ENCODE measurements around the gene KIZ. TPM values are rescaled to one million over a fixed set of nuclear protein-coding genes. Genes with fewer than 3 reads are reported as not detected.

Gene KIZ
- total and polyA plus RNA-seq, 2 experiments from 2014 or later: 58.3 to 63.6 TPM

- TF ChIP-seq ZNF462 (CRISPR knock-in tag; IDR thresholded peaks at IDR 0.05): no peak
- no peak for TF ChIP-seq ZNF331 (CRISPR knock-in tag; IDR thresholded peaks at IDR 0.05; ENCODE audit: low read depth)
- TF ChIP-seq NANOG (IDR thresholded peaks at IDR 0.05; ENCODE audit: borderline replicate concordance): no peak
These were observed 146.4 kb downstream of the KIZ start (continued) for GRCh38 chr20:21272279-21272678.

GRCh38 chr20:21272679-21273078, 146.8 kb downstream of the KIZ start:
- H2AFZ ChIP-seq: no peak overlapping the region
- H3K27ac ChIP-seq (ENCODE audit: low read depth): no peak overlapping the region
- no peaks in the 10 kb centered on the region for H3K27me3 Mint-ChIP-seq (ENCODE audit: insufficient read depth, low read depth, poor library complexity)
- no peaks in the 10 kb centered on the region for H4K20me1 ChIP-seq (replicated peaks; ENCODE audit: insufficient read depth)
- H3K4me1 ChIP-seq (ENCODE audit: insufficient read depth): no peaks in the 10 kb centered on the region
- no peak overlapping the region for H3K4me2 ChIP-seq
- H3K9me2 ChIP-seq (ENCODE audit: insufficient read depth): no peaks in the 10 kb centered on the region
- peaks cover under 1% of the 10 kb centered on the region; the same call in 1 of the 3 replicates for H3K9me3 Mint-ChIP-seq
- no peaks in the 10 kb centered on the region for H3K79me2 ChIP-seq (replicated peaks; ENCODE audit: insufficient read depth)
- H3K36me3 Mint-ChIP-seq (ENCODE audit: low read depth): no peaks in the 10 kb centered on the region
- no peaks in the 10 kb centered on the region for H3K4me1 Mint-ChIP-seq
- no peaks in the 10 kb centered on the region for H3F3A ChIP-seq (replicated peaks; ENCODE audit: low read depth)
- H3K27ac Mint-ChIP-seq: no peak overlapping the region
- DNase-seq (ENCODE audit: low spot score): no peak
- no peaks in the 10 kb centered on the region for H3K27me3 ChIP-seq (ENCODE audit: insufficient read depth)
- H3K4me3 Mint-ChIP-seq: no peak overlapping the region
- no peak overlapping the region for H3K4me3 ChIP-seq
- ATAC-seq: no peak
- no peaks in the 10 kb centered on the region for H3K36me3 ChIP-seq (ENCODE audit: insufficient read depth)
- TF ChIP-seq JUNB (IDR thresholded peaks at IDR 0.05; ENCODE audit: unreplicated experiment) (no peak), ZNF462 (CRISPR knock-in tag; IDR thresholded peaks at IDR 0.05) (no peak), NANOG (IDR thresholded peaks at IDR 0.05; ENCODE audit: borderline replicate concordance) (no peak), ETS1 (IDR thresholded peaks at IDR 0.05) (no peak), CTCF (conservative IDR thresholded peaks at IDR 0.05; ENCODE audit: low read depth in 2 of 2) (no peak), EZH2phosphoT487 (IDR thresholded peaks at IDR 0.05; ENCODE audit: unreplicated experiment) (no peak)

All from GM23338 (cell line).